ENCODE results near the gene HNRNPLL. TPM values are rescaled to one million over a fixed set of nuclear protein-coding genes. Genes with fewer than 3 reads are reported as not detected.

HNRNPLL gene
- total RNA-seq, 1 experiment from 2014 or later = 43.2 TPM

DNA sequence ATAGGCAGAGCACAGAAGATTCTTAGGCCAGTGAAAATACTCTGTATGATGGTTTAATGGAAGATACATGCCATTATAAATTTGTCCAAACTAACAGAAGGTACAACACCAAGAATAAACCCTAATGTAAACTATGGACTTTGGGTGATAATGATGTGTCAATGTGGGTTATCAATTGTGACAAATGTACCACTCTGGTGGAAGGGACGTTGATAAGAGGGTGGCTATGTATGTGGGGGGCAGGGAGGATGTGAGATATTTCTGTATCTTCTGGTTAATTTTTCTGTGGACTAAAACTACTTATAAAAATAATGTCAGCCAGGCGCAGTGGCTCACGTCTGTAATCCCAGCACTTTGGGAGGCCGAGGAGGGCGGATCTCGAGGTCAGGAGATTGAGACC, 86.2 kb downstream of the HNRNPLL start:
- Histone ChIP-seq H3K9me2 (ENCODE audit: insufficient read depth) (no peaks in the 10 kb centered on the region), H3K9me3 (ENCODE audit: control insufficient read depth in 1 of 2, insufficient read depth in 1 of 2, low read depth in 1 of 2, low read length in 2 of 2) (no peaks in the 10 kb centered on the region), H4K20me1 (ENCODE audit: insufficient read depth) (no peaks in the 10 kb centered on the region), H3K27me3 (ENCODE audit: insufficient read depth, low read length) (no peaks in the 10 kb centered on the region), H3K9ac (ENCODE audit: low read length) (no peak overlapping the region), H3K4me2 (ENCODE audit: low read length) (no peak overlapping the region), H3K36me3 (ENCODE audit: control insufficient read depth in 1 of 2, insufficient read depth in 2 of 2, low read length in 2 of 2) (no peaks in the 10 kb centered on the region), H3K4me3 (replicated peaks in 1 of 2; ENCODE audit: low read depth in 1 of 2, low read length in 2 of 2) (no peak overlapping the region), H2AFZ (ENCODE audit: low read depth, low read length, poor library complexity, severe bottlenecking) (no peak overlapping the region), H3K4me1 (ENCODE audit: control insufficient read depth in 1 of 2, insufficient read depth in 2 of 2, low read length in 2 of 2) (peaks cover 2 to 14% of the 10 kb centered on the region in 2 experiments; a peak in 3 of 4 replicates), H3K79me2 (ENCODE audit: insufficient read depth, low read length) (no peaks in the 10 kb centered on the region), H3K27ac (ENCODE audit: low read depth, low read length) (no peak overlapping the region)
- ChIA-PET POLR2A (no interaction called here), CTCF (no interaction called here), RAD21 (ENCODE audit: low non-redundant PET in 1 of 2, low total read pairs in 2 of 2, uncharacterized antibody in 2 of 2, unreplicated experiment in 2 of 2) (no interaction called here)
- DNase-seq (ENCODE audit: low read depth, low spot score) (no peak), ATAC-seq (no peak)
- no TSS peak for BruUV-seq (replicated peaks)
- TF ChIP-seq SRF (IDR thresholded peaks at IDR 0.05; ENCODE audit: low read depth) (no peak), JUND (IDR thresholded peaks at IDR 0.05) (no peak), ZFX (IDR thresholded peaks at IDR 0.05) (no peak), EZH2 (IDR thresholded peaks at IDR 0.05) (no peak)
- intact Hi-C loops (cut with micrococcal nuclease) = no loop called here

DNA sequence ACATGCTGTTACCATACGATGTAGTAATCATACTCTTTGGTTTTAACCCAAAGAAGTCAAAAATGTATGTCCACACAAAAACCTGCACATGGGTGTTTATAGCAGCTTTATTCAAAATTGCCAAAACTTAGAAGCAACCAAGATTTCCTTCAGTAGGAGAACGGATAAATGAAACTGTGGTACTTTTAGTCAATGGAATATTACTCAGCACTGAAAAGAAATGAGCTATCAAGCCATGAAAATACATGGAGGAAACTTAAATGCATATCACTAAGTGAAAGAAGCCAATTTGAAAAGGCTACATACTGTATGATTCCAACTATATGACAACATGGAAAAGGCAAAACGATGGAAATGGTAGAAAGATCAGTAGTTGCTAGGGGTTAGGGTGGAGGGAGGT, 86.6 kb downstream of the HNRNPLL start:
- no TSS peak for BruUV-seq (replicated peaks)
- Histone ChIP-seq H3K36me3 (ENCODE audit: control insufficient read depth in 1 of 2, insufficient read depth in 2 of 2, low read length in 2 of 2) (no peaks in the 10 kb centered on the region), H3K4me1 (ENCODE audit: control insufficient read depth in 1 of 2, insufficient read depth in 2 of 2, low read length in 2 of 2) (peaks cover 2 to 14% of the 10 kb centered on the region in 2 experiments; a peak in 3 of 4 replicates), H3K9me3 (ENCODE audit: control insufficient read depth in 1 of 2, insufficient read depth in 1 of 2, low read depth in 1 of 2, low read length in 2 of 2) (no peaks in the 10 kb centered on the region), H3K9me2 (ENCODE audit: insufficient read depth) (no peaks in the 10 kb centered on the region), H3K27me3 (ENCODE audit: insufficient read depth, low read length) (no peaks in the 10 kb centered on the region), H2AFZ (ENCODE audit: low read depth, low read length, poor library complexity, severe bottlenecking) (no peak overlapping the region), H3K27ac (ENCODE audit: low read depth, low read length) (no peak overlapping the region), H3K9ac (ENCODE audit: low read length) (no peak overlapping the region), H3K4me3 (replicated peaks in 1 of 2; ENCODE audit: low read depth in 1 of 2, low read length in 2 of 2) (no peak overlapping the region), H4K20me1 (ENCODE audit: insufficient read depth) (no peaks in the 10 kb centered on the region), H3K79me2 (ENCODE audit: insufficient read depth, low read length) (no peaks in the 10 kb centered on the region), H3K4me2 (ENCODE audit: low read length) (no peak overlapping the region)
- intact Hi-C loops (cut with micrococcal nuclease) = no loop called here
- DNase-seq (ENCODE audit: low read depth, low spot score) = no peak
- CTCF ChIA-PET = no interaction called here
- POLR2A ChIA-PET = no interaction called here
- ATAC-seq = no peak
- RAD21 ChIA-PET (ENCODE audit: low non-redundant PET in 1 of 2, low total read pairs in 2 of 2, uncharacterized antibody in 2 of 2, unreplicated experiment in 2 of 2) = no interaction called here
- TF ChIP-seq, protein P1, sequence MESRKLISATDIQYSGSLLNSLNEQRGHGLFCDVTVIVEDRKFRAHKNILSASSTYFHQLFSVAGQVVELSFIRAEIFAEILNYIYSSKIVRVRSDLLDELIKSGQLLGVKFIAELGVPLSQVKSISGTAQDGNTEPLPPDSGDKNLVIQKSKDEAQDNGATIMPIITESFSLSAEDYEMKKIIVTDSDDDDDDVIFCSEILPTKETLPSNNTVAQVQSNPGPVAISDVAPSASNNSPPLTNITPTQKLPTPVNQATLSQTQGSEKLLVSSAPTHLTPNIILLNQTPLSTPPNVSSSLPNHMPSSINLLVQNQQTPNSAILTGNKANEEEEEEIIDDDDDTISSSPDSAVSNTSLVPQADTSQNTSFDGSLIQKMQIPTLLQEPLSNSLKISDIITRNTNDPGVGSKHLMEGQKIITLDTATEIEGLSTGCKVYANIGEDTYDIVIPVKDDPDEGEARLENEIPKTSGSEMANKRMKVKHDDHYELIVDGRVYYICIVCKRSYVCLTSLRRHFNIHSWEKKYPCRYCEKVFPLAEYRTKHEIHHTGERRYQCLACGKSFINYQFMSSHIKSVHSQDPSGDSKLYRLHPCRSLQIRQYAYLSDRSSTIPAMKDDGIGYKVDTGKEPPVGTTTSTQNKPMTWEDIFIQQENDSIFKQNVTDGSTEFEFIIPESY (IDR thresholded peaks at IDR 0.05; ENCODE audit: extremely low read depth, insufficient replicate concordance, low read length) = no peak
- TF ChIP-seq CBX3 (IDR thresholded peaks at IDR 0.05; ENCODE audit: low read depth) (no peak), EGR1 (IDR thresholded peaks at IDR 0.05; ENCODE audit: low read depth) (no peak), EZH2phosphoT487 (IDR thresholded peaks at IDR 0.05; ENCODE audit: borderline replicate concordance) (no peak), SRF (IDR thresholded peaks at IDR 0.05; ENCODE audit: low read depth) (no peak), RAD21 (IDR thresholded peaks at IDR 0.05; ENCODE audit: low read depth) (no peak), YY1 (IDR thresholded peaks at IDR 0.05; ENCODE audit: extremely low read depth, insufficient replicate concordance, low read depth, low read length) (no peak), POLR2AphosphoS5 (IDR thresholded peaks at IDR 0.05; ENCODE audit: low read depth, low read length) (no peak), TCF7L2 (IDR thresholded peaks at IDR 0.05; ENCODE audit: borderline replicate concordance, extremely low read depth, insufficient read depth, insufficient read length) (no peak), EZH2 (IDR thresholded peaks at IDR 0.05) (no peak), ZNF274 (IDR thresholded peaks at IDR 0.05; ENCODE audit: low read depth, low read length) (no peak), SP1 (IDR thresholded peaks at IDR 0.05; ENCODE audit: low read depth) (no peak)
- TF ChIP-seq, protein P2, sequence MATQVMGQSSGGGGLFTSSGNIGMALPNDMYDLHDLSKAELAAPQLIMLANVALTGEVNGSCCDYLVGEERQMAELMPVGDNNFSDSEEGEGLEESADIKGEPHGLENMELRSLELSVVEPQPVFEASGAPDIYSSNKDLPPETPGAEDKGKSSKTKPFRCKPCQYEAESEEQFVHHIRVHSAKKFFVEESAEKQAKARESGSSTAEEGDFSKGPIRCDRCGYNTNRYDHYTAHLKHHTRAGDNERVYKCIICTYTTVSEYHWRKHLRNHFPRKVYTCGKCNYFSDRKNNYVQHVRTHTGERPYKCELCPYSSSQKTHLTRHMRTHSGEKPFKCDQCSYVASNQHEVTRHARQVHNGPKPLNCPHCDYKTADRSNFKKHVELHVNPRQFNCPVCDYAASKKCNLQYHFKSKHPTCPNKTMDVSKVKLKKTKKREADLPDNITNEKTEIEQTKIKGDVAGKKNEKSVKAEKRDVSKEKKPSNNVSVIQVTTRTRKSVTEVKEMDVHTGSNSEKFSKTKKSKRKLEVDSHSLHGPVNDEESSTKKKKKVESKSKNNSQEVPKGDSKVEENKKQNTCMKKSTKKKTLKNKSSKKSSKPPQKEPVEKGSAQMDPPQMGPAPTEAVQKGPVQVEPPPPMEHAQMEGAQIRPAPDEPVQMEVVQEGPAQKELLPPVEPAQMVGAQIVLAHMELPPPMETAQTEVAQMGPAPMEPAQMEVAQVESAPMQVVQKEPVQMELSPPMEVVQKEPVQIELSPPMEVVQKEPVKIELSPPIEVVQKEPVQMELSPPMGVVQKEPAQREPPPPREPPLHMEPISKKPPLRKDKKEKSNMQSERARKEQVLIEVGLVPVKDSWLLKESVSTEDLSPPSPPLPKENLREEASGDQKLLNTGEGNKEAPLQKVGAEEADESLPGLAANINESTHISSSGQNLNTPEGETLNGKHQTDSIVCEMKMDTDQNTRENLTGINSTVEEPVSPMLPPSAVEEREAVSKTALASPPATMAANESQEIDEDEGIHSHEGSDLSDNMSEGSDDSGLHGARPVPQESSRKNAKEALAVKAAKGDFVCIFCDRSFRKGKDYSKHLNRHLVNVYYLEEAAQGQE (IDR thresholded peaks at IDR 0.05; ENCODE audit: low read depth) = no peak
- TF ChIP-seq, protein P3, sequence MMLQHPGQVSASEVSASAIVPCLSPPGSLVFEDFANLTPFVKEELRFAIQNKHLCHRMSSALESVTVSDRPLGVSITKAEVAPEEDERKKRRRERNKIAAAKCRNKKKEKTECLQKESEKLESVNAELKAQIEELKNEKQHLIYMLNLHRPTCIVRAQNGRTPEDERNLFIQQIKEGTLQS (IDR thresholded peaks at IDR 0.05) = no peak
- TF ChIP-seq, protein P4, sequence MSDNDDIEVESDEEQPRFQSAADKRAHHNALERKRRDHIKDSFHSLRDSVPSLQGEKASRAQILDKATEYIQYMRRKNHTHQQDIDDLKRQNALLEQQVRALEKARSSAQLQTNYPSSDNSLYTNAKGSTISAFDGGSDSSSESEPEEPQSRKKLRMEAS (IDR thresholded peaks at IDR 0.05) = no peak
